Renal cortical epithelial cell (primary cell): ENCODE data around the gene MXD1. TPM values are rescaled to one million over a fixed set of nuclear protein-coding genes. Genes with fewer than 3 reads are reported as not detected.
"Not testable (repeated sequence)": the region's sequence is repeated elsewhere in the genome, so short reads cannot be mapped to it uniquely, and the experiment has no call there.

ENCODE experiments used
- DNase-seq: peaks from one replicate; pipeline ENCODE4 v3.0.0-alpha.2; 2011; ENCODE audit warnings: low read depth
- total RNA-seq: library from RNA; depleted of rRNA; stranded (reverse); fragments of >200 nt; gene quantifications from 2 replicates; pipeline ENCODE4 v1.2.3, GENCODE V29; 2014

Gene MXD1, protein sequence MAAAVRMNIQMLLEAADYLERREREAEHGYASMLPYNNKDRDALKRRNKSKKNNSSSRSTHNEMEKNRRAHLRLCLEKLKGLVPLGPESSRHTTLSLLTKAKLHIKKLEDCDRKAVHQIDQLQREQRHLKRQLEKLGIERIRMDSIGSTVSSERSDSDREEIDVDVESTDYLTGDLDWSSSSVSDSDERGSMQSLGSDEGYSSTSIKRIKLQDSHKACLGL
- total RNA-seq, result 4.7 and 8.0 TPM in 2 replicates

DNA sequence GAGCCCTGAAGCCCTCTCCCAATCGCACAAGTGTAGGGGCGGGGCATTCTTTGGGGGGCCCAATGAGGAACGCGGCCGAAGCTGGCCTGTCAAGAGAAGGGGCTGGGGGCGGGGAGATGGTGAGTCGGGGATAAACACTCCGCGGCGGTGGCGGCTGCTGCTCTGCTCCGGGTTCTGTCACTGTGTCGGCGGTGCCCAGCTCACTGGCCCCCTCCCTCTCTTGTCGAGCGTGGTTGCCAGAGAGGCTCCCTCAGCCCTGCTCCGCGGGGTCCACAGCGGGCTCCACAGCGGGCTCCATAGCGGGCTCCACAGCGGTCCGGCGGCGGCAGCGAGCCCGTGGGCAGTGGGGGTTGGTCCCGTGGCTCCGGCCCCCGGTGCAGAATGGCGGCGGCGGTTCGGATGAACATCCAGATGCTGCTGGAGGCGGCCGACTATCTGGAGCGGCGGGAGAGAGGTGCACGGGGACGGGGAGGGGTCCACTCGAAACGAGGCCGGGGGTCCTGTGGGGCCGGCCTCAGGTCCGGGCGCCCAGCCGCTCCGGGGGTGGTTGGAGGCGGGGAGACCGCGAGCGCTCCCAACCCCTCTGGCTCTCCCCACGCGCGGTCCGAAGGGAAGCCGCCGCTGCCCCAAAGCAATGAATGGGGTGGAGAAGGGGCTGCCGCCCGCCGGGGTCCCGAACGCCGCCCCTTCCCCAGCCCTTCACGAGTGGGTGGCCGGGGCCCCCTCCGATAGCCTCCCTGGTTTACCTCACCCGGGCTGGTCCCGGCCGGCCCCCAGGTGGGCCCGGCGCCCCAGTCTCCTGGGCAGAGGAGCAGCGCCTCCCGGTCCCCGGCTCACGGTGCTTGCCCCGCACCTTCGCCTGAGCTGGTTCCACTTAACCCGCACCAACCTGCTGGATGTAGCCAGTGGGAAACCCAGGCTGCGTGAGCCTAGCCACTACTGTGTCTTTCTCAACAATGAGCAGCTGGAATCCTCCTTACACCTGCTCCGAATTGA lies at the start of gene MXD1:
Gene MXD1, plus strand, starts transcription at position 160 of the 996 bp plus-strand sequence. Its CDS starts 222 bp downstream, at position 382.
- no peak for DNase-seq

DNA sequence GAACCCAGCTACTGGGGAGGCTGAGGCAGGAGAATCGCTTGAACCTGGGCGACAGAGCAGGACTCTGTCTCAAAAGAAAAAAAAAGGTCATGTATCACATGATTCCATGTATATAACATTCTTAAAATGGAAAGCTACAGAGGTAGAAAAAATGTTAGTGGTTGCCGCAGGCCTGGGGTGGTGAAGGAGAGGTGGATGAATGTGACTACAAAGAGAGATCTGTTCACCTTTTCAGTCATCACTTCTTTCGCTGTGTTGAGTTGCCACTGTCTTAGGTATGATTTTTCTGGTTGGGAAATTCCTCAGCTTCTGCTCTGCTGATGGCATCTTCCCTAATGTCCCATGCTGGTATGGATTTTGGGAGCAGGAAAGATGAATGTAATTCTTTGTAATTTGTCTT lies 26.5 kb upstream of the MXD1 start:
- DNase-seq, result no peak

DNA sequence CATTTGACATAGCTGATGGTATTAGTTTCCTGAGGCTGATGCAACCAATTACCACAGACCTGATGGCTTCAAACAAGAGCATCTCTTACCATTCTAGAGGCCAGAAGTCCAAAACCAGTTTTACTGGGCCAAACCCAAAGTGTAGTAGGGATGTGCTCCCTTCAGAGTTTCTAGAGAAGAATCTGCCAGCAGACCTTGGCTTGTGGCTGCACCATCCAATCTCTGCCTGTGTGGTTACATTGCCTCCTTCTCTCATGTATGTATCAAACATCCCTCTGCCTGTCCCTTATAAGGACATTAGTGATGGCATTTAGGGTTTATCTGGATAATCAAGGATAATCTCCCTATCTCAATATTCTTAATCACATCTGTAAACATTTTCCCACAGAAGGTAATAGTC lies 25.6 kb upstream of the MXD1 start:
- no peak for DNase-seq

DNA sequence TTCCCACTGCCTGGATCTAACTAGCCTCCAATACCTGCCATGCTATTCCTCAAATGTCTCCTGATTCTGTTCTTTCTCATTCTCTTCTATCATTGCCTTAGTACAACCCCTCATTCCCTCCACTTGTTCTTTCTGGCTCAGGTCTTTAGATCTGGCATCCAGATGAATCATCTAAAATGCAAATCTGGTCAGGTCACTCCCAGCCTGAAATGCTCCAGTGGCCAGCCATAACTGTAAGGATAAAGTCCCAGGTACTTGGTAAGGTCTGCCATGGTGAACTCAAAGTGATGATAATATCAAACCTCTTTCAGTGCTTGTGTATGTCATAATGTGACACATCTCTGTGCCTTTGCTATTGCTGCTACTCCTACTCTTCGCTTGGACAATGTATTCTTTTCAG lies 24.0 kb upstream of the MXD1 start:
- DNase-seq, result peak; percentile 72

DNA sequence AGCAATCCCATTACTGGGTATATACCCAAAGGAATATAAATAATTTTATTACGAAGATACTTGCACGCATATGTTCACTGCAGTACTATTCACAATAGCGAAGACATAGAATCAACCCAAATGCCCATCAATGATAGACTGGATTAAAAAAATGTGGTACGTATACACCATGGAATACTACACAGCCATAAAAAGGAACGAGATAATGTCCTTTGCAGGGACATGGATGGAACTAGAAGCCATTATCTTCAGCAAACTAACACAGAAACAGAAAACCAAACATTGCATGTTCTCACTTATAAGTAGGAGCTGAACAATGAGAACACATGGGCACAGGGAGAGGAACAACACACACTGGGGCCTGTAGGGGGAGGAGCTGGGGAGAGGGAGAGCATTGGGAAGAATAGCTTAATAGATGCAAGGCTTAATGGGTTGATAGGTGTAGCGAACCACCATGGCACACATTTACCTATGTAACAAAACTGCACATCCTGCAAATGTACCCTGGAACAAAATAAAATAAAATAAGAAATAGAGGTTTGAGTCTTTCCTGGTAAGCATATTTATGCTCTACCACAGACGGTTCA lies 22.0 kb upstream of the MXD1 start:
- not testable (repeated sequence) for DNase-seq

DNA sequence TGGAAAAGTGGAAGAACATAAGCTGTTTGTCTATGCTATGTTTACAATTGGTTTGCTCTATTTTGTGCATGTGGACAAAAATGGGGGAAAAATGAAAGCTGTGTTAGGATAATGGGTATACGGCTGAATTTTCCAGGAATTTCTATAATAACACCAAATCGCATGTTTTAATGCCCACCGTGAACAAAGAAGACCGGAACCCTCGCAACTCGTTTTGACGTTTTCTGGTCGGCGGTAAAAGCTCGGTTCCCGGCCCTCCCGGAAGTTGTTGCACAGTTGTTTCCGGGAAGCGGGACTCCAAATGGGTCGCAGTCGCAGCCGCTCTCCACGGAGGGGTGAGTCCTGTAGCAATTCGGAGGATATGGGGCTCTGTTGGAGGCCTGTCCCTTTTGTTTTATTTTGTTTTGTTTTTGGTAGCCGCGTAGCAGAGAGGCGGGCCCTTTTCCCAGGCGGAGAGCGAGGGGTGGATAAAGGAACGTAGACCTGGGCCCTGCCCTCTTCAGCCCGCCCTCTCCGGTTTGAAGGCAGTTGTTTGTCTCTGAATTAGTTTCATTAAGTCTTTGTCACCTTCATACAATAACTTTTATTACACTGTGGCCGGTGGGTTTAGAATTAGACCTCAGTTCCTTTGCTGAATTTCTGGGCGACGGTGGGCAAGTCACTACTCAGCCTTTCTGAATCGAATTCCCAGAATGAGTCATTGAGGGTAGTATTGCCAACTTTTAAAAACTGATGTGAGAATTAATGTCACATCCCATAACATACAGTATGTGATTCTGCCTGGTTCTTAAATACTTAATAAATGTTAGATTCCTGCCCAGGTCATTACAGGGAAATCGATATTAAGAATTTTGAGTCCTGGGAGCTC lies 21.0 kb upstream of the MXD1 start, which contains the start of gene SNRNP27:
Gene SNRNP27, plus strand, starts transcription at position 273 of the 868 bp plus-strand sequence. Its CDS starts 29 bp downstream, at position 302.
- DNase-seq, result peak; percentile 62

DNA sequence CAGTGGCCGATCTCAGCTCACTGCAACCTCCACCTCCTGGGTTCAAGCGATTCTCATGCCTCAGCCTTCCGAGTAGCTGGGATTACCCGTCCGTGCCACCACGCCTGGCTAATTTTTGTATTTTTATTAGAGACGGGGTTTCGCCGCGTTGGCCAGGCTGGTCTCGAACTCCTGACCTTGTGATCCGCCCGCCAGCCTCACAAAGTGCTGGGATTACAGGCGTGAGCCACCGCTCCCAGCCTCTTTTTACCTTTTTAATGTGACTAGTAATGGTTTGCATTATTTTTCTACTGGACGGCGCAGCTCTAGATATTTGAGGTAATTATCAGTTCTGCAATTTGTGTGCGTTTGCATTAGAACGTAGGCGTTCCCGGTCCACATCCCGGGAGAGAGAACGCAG lies 20.2 kb upstream of the MXD1 start:
- not testable (repeated sequence) for DNase-seq

DNA sequence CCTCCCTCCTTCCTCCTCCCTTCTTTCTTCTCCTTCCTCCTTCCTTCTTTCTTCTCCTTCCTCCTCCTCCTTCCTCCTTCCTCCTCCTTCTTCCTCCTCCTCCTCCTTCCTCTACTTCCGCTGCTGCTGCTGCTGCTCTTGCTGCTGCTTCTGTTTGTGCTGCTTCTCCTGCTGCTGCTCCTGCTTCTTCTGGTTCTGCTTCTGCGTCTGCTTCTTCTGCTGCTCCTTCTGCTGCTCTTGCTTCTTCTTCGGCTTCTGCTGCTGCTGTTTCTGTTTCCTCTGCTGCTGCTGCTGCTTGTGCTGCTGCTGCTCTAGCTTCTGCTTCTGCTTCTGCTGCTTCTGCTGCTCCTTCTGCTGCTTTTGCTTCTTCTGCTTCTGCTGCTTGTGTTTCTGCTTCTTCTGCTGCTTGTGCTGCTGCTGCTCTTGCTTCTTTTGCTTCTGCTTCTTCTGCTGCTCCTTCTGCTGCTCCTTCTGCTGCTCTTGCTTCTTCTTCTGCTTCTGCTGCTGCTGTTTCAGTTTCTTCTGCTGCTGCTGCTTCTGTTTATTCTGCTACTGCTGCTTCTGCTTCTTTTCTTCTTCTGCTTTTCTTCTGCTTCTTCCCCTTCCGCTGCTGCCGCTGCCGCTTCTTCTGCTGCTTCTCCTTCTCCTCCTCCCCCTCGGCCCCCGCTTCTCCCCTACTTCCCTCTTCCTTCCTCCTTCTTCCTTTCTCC lies 12.5 kb upstream of the MXD1 start:
- DNase-seq, result no peak

DNA sequence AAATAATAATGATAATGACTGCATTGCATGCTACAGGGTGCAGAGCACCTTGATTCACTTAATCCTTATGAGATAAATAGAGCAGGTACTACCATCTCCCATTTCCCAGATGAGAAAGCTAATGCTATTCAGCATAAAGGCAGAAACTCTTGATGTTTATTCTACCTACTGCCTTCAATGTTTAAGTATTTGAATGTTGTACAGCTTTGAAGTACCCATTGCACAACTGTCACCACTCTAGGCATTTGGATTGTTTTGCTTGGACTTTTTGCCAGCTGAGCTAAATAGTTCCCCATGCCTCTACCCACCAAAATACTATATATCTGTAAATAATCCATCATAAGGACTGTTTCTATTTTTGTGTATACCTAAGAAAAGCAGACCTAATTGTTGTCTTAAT lies 7.7 kb upstream of the MXD1 start:
- DNase-seq, result no peak

DNA sequence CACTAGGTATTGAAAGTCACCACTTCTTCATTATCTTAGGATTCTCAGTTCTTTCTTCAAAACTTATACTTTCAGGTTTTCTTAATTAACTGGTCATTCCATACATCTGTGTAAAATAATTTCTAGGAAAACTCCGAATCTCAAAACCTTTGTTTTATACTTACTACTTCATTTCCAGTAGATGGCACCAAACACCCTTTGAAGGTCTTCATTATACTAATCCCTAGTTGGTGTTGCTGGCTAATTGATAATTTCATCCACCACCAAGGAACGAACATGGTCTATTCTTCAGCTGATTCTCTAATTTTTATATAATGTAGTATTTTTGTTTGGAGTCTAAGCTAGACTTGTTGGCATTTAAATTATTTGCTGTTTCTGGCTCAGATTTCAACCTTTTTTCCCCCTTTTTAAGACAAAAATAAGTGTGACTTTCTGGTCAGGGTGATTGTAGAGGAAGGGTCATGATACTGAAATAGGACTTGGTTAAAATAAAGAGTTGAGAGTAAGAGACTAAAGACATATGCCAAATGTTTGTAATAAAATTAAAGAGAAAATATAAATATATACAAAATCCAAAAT lies 2.8 kb upstream of the MXD1 start:
- DNase-seq, result peak; percentile 70

DNA sequence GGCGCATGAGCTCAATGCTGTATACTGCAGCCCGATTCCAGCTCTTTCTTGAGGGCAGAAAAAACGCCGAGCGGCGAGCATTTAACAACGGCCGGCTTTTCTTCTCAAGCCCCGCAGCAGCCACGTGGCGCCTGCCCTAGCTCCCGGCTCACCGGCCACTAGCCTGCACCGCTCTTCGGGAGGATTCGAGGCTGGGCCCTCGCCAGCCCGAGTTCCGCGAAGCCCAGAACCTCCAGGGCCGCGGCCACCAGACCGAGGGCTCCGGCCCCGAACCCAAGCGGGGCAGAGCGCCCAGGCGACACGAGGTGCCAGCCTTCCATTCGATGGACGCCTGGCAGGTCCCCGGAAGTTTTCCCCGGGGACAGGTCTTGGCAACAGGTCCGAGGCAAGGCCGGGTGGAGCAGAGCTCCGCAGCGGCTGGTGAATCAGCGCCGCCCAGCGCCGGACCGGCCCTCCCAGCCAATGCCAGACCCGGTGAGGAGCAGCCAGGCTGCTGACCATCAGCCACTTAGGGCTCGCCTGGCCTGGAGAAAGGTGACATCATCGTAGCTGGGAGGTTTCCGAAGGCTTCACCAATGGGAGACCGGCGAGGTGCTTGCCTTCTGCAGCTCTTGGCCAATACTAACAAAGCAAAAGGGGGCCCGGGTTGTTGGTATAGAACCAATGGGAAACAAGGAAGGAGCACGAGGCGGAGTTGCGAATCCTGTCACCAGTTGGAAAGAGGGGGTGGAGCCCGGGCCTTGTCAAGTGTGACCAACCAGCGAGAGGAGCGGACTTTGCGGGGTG lies 552 bp upstream of the MXD1 start:
- peak; percentile 100 for DNase-seq

DNA sequence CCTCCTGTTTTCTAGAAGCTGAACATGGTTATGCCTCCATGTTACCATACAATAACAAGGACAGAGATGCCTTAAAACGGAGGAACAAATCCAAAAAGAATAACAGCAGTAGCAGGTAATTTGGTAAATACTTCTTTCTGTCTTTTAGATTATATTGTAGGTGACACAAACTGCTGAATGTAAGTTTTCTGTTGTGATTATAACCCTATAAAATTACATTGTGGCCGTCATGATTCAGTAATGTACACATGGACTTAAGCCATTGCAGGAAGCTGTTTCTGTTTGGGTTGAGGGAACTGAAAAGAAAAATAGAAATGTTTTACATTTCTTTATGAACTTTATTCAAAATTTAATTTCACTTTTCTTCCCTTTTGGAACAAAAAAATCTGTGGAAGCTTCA lies 1.2 kb downstream of the MXD1 start:
- DNase-seq, result no peak

DNA sequence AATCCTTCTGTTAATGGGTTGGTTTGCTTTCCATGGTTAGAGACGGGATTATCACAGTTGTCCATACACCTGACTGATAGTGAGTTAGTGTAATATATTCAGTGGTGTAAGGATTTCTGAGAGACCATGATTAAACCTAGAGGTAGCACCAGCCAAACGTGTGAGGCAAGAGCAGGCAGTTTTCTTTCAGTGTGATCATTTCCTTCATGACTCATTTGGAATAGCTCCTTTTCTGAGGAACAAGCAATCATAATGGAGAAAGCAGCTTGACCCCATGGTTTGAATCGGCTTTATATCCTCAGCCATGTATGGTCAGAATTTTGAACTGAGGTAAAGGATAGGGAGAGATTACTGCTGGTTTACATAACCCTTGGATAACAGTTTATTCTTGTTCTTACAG lies 2.9 kb downstream of the MXD1 start:
- peak; percentile 90 for DNase-seq

DNA sequence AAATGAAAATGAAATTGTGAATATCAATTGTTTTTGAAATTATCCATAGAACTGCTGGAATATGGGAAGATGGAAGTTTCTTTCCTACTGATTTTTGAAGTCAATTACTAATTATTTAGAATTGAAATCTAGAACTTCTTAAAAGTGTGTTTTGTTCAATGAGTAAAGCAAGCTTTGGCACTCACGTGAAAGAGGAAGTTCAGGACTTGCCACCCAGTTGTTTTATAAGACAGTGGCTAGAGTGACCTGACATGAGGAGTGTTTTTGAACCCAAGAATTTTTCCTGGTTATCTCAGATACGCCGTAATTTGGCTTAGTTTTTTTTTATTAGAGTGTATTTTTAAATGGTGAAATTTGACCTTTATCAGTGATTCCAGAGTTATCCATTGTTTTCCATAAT lies 3.5 kb downstream of the MXD1 start:
- DNase-seq, result no peak

DNA sequence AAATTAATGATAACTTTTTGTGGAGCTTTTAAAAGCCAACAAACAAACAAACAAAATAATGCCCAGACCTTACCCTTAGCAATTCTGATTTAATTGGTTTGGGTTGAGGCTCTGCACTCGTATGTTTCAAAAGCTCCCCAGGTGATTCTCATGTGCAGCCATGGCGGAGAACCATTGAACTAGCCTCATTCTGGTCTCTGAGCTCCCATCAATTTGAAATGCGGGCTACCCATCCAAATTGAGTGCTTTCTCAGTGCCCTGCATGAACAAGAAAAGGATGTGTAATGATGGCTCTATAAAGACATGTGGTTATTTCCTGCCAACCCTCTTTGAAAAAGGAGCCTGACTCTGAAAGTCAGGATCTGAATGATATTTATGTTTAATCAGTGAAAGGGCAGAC lies 8.2 kb downstream of the MXD1 start:
- DNase-seq, result no peak

DNA sequence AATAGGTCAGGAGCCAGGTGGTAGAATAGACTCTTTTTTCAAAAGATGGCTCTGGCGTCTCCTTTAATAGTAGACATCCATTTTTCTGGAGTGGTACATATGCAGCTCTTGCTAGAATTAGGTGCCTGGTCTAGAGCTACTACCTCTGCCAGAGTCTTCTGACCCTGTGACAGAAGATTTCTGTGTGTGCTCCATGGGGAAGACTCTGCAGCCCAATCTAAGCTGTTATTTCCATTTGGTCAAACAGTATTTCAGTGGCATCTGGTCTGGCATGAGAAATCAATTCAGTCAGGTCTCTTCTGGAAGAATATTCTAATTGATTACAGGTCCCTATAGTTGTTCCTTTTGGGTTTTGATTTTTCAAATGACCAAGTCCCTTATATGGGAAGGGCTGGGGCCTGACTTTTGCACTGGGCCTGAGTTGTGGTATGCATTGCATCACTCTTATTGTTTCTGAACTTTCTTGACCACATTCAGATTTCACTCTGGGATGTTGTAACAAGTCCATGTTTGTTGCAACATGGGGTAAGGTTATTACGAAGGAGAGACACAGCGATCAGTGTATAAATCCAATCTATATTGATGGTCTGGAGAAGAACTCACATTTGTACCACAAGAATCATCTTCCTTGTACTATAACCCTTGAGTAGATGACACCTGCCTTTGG lies 12.1 kb downstream of the MXD1 start:
- DNase-seq, result peak; percentile 86

DNA sequence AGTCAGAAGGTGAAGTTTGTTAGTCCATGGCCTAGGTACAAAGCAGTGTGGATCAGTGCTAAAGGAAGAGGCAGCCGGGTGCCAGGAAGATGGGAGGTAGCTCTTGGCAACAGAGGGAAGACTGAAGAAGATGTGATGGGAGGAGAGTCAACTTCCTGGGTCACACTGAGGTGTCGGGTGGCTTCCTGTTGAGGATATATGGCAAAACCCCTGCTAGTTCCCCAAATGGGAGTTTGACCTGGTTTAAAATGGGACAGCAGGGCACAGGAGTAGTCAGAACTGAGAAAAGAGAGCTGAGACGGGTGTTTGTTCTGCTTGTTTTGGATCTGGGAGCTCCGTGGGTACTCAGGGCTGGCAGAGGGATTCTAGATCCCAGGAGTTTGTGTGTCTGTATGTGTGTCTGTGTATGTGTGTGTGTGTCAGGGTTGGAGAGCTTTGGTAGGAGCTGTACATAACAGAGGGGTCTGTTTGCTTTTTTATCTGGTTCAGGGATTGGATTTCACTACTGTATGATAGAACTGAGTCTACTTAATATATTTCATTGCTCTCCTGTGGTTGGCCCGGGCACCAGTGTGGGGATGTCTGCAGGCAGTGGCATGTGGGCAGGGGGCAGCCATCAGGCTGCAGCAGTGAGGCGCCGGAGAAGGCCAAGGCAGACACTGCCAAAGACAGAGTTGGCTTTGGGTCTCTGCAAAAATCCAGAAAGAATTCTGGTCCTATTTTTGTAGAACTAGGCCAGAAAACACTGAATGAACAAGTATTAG lies 17.1 kb downstream of the MXD1 start:
- DNase-seq, result no peak

DNA sequence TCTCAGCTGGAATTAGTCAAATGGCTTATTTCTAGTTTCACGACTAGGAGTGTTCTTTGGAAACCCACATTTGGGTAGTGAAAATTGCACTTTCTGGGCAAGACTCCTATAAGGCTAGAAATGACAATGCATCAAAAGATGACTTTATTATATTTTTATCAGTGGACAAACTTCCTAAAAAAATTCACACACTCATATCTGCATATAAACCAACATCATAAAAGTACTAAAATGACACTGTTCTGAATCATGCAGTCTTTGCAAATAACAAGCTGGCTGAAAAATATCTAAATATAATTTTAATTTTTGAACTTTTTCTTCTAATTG lies 17.6 kb downstream of the MXD1 start:
- DNase-seq, result no peak
